K562 (cell line): ENCODE data around the gene KCNMB2. TPM values are rescaled to one million over a fixed set of nuclear protein-coding genes. Genes with fewer than 3 reads are reported as not detected.

Experiments
- ATAC-seq: fragments of 200-7000 bp; cut with Tn5 transposase; 3 replicates; pipeline ENCODE4 v1.9.1; 2020; ENCODE audit warnings: moderate library complexity
- BruUV-seq: library from RNA; stranded (reverse); fragments of 400-500 nt; replicated peaks from 2 replicates; lab custom pipeline; 2021; lab: Mats Ljungman, UMichigan
- CTCF ChIA-PET: fragments of 300-600 bp; formaldehyde crosslinking; extraction: SDS; loops from one replicate; lab custom pipeline; 2021; ENCODE audit warnings: low intra/inter-chr PET ratio; lab: Yijun Ruan, JAX
- POLR2A ChIA-PET: fragments of 300-600, 350-650 bp; sonication (Branson Sonifier 250); formaldehyde crosslinking; extraction: SDS; loops from one replicate; lab custom pipeline; 2021; ENCODE audit warnings: antibody characterized with exemption, inconsistent platforms; lab: Yijun Ruan, JAX
- DNase-seq, 4 experiments: peaks; one replicate each; pipeline versions ENCODE4 v3.0.0 to v3.0.0-alpha.2; 2011 to 2018; ENCODE audit warnings: low spot score in 3 of 4, mixed read lengths in 3 of 4; ENCODE audit errors: extremely low read depth in 1 of 4
- FAIRE-seq: peaks from 2 replicates; lab custom pipeline; 2011; peaks lifted over from hg19 to GRCh38; lab: Jason Lieb, UNC
- H2AFZ ChIP-seq: 2 replicates; pipeline ENCODE4 v1.6.0; 2011; ENCODE audit warnings: low read depth, low read length, control low read depth, inconsistent platforms
- H3K27ac ChIP-seq: fragments of 200-600 bp; 3 replicates; pipeline ENCODE4 v1.8.0; 2011; ENCODE audit warnings: low read depth, mild to moderate bottlenecking, control low read depth, inconsistent platforms, low read length, moderate library complexity, mixed read lengths; ENCODE audit errors: extremely low read depth
- H3K27me3 ChIP-seq, 2 experiments: fragments of 300-600 bp in 1 of 2; 2 replicates in 1 of 2; 3 replicates in 1 of 2; pipeline versions ENCODE4 v1.6.0 to v1.8.0; 2011; ENCODE audit warnings: inconsistent platforms in 2 of 2, low read length in 2 of 2, mild to moderate bottlenecking in 1 of 2, mixed read lengths in 1 of 2, moderate library complexity in 1 of 2; ENCODE audit not compliant: control insufficient read depth in 2 of 2, insufficient read depth in 2 of 2
- H3K36me3 ChIP-seq: fragments of 300-600 bp; 3 replicates; pipeline ENCODE4 v1.8.0; 2011; ENCODE audit warnings: mild to moderate bottlenecking, low read length, inconsistent platforms; ENCODE audit not compliant: control insufficient read depth, insufficient read depth
- H3K4me1 ChIP-seq, 2 experiments: fragments of 200-600 bp in 1 of 2; replicated peaks in 1 of 2; 2 replicates in 1 of 2; 3 replicates in 1 of 2; pipeline versions ENCODE4 v1.5.1 to v1.8.0; 2011; ENCODE audit warnings: inconsistent platforms in 2 of 2, low read length in 2 of 2, mild to moderate bottlenecking in 1 of 2, mixed read lengths in 1 of 2, moderate library complexity in 1 of 2; ENCODE audit not compliant: control insufficient read depth in 2 of 2, insufficient read depth in 2 of 2
- H3K4me2 ChIP-seq: 2 replicates; pipeline ENCODE4 v1.6.1; 2011; ENCODE audit warnings: low read length, control low read depth, inconsistent platforms, mixed read lengths; ENCODE audit not compliant: insufficient read depth
- H3K4me3 ChIP-seq: fragments of 200-600 bp; sonication (generic), shearing (Covaris generic); 2 replicates; pipeline ENCODE4 v1.5.1; 2016; ENCODE audit warnings: control low read depth, inconsistent platforms
- H3K79me2 ChIP-seq: fragments of 200-600 bp; 3 replicates; pipeline ENCODE4 v1.8.0; 2011; ENCODE audit warnings: low read length, inconsistent platforms; ENCODE audit not compliant: control insufficient read depth, insufficient read depth
- H3K9ac ChIP-seq, 2 experiments: 2 replicates each; pipeline versions ENCODE4 v1.6.0 to v1.6.1; 2011; ENCODE audit warnings: low read depth in 2 of 2, low read length in 2 of 2, control low read depth in 1 of 2, inconsistent platforms in 1 of 2, mild to moderate bottlenecking in 1 of 2, mixed read lengths in 1 of 2; ENCODE audit not compliant: insufficient read depth in 1 of 2
- H3K9me1 ChIP-seq: one replicate; pipeline ENCODE4 v1.6.0; 2011; ENCODE audit warnings: inconsistent platforms, mild to moderate bottlenecking, low read length, moderate library complexity; ENCODE audit not compliant: control insufficient read depth, insufficient read depth
- H3K9me3 ChIP-seq: replicated peaks from 2 replicates; pipeline ENCODE4 v1.5.1; 2011; ENCODE audit warnings: low read depth, low read length, inconsistent platforms; ENCODE audit not compliant: control insufficient read depth, insufficient read depth
- H4K20me1 ChIP-seq: replicated peaks from 2 replicates; pipeline ENCODE4 v1.6.1; 2011; ENCODE audit warnings: low read length, inconsistent platforms, mixed read lengths; ENCODE audit not compliant: control insufficient read depth, insufficient read depth
- ASH1L ChIP-seq: fragments of 450-650 bp; IDR thresholded peaks from 2 replicates; pipeline ENCODE4 v1.6.1; 2018; ENCODE audit warnings: borderline replicate concordance, mild to moderate bottlenecking, low read depth; ENCODE audit not compliant: partially characterized antibody
- FOXJ3 ChIP-seq: sonication (generic); formaldehyde crosslinking; IDR thresholded peaks from 2 replicates; pipeline ENCODE4 v1.4.0; 2020; ENCODE audit warnings: mild to moderate bottlenecking, missing genetic modification reagents
- MITF ChIP-seq: IDR thresholded peaks from 2 replicates; pipeline ENCODE4 v1.6.1; 2014; ENCODE audit warnings: antibody characterized with exemption
- PML ChIP-seq: IDR thresholded peaks from 2 replicates; pipeline ENCODE4 v1.6.1; 2012; ENCODE audit warnings: low read length, inconsistent platforms
- RBM22 ChIP-seq: fragments of 200-400 bp; formaldehyde crosslinking; IDR thresholded peaks from 2 replicates; pipeline ENCODE4 v1.6.1; 2018; ENCODE audit warnings: low read length, low read depth; ENCODE audit not compliant: poor library complexity, severe bottlenecking
- RHOXF2B ChIP-seq: fragments of 250-450 bp; sonication (Bioruptor Pico); conservative IDR thresholded peaks from 2 replicates; pipeline ENCODE4 v1.5.1; 2021
- SRSF7 ChIP-seq: fragments of 200-400 bp; formaldehyde crosslinking; optimal IDR thresholded peaks from 2 replicates; pipeline ENCODE3; 2017; ENCODE audit warnings: mild to moderate bottlenecking, low read depth, low read length
- WHSC1 ChIP-seq: IDR thresholded peaks from one replicate; pipeline ENCODE4 v1.6.1; 2012; ENCODE audit warnings: low read length, control low read depth, inconsistent platforms
- XRCC5 ChIP-seq: fragments of 200-400 bp; formaldehyde crosslinking; IDR thresholded peaks from 2 replicates; pipeline ENCODE4 v1.6.1; 2017; ENCODE audit warnings: low read depth, mild to moderate bottlenecking, low read length
- ZNF280B ChIP-seq: fragments of 250-450 bp; sonication (Bioruptor Pico); IDR thresholded peaks from 2 replicates; pipeline ENCODE4 v1.5.1; 2021; ENCODE audit warnings: mild to moderate bottlenecking
- ZNF518B ChIP-seq: fragments of 250-450 bp; sonication (Bioruptor Pico); IDR thresholded peaks from 2 replicates; pipeline ENCODE4 v1.5.0; 2021; ENCODE audit warnings: mild to moderate bottlenecking, moderate library complexity
- ZNF764 ChIP-seq: fragments of 250-450 bp; sonication (Bioruptor Pico); IDR thresholded peaks from 2 replicates; pipeline ENCODE4 v1.4.0; 2020; ENCODE audit warnings: low read depth, mild to moderate bottlenecking, moderate library complexity
- WGBS: fragments of 100-300 bp; shearing (Covaris generic); methylation state at CpG from one replicate; pipeline ENCODE4 v1.1.6; 2016; ENCODE audit warnings: low coverage, mixed read lengths; ENCODE audit not compliant: insufficient coverage; ENCODE audit errors: missing lambda C conversion rate; 5-methylcytosine and 5-hydroxymethylcytosine counted together
- in situ Hi-C: fragments of 300-500 bp; cut with MboI; formaldehyde crosslinking; loops from 4 replicates; pipeline ENCODE4 v1.15.0; 2018; ENCODE audit warnings: inconsistent platforms, mixed read lengths
- intact Hi-C: fragments of 100-400 bp; cut with micrococcal nuclease; formaldehyde crosslinking; loops from 2 replicates; pipeline ENCODE4 v1.14.2; 2022
- polyA plus RNA-seq, 8 experiments: library from polyadenylated mRNA; depleted of rRNA in 4 of 8; stranded (reverse) in 5 of 8; unstranded in 3 of 8; fragments of >200 nt; fragmentation: Nextera tagmentation in 2 of 8; fragmentation: Illumina TruSeq in 1 of 8; extraction: Ambion mirVana in 2 of 8; extraction: Trizol in 1 of 8; gene quantifications; 2 replicates each; pipeline versions ENCODE4 v1.2.1 to v1.2.3, GENCODE V29; 2011 to 2014; ENCODE audit warnings: inconsistent platforms in 1 of 8, missing spikeins in 1 of 8
- total RNA-seq, 7 experiments: library from RNA; depleted of rRNA in 6 of 7; stranded (reverse); fragments of >200 nt in 6 of 7; fragmentation: Illumina TruSeq in 2 of 7; extraction: Trizol in 2 of 7; gene quantifications; 2 replicates each; pipeline versions ENCODE4 v1.2.1 to v1.2.3, GENCODE V29; 2011 to 2021; ENCODE audit warnings: low replicate concordance in 1 of 7

KCNMB2 gene
- total and polyA plus RNA-seq, 9 of the 15 experiments (the other 6 are each of a cell fraction or from before 2014, with no cell fraction given), result 0.04 to 0.15 TPM; not detected in 7

GRCh38 chr3:178631950-178632349 lies 95.7 kb downstream of the KCNMB2 start (continued):
- TF ChIP-seq ZNF280B (CRISPR knock-in tag) (no peak), WHSC1 (no peak), FOXJ3 (CRISPR knock-in tag) (no peak), RHOXF2B (CRISPR knock-in tag) (no peak), ZNF518B (no peak)

GRCh38 chr3:178634975-178635374 lies 98.7 kb downstream of the KCNMB2 start:
- H3K9ac ChIP-seq, result no peak overlapping the region
- in situ Hi-C loops (no loop called here), intact Hi-C loops (no loop called here)
- H3K79me2 ChIP-seq, result no peaks in the 10 kb centered on the region
- H4K20me1 ChIP-seq, result no peaks in the 10 kb centered on the region
- H3K4me1 ChIP-seq, result no peaks in the 10 kb centered on the region
- FAIRE-seq (no peak), ATAC-seq (no peak), DNase-seq (no peak)
- TF ChIP-seq MITF (no peak), RBM22 (no peak), ASH1L (no peak), SRSF7 (no peak), XRCC5 (no peak), ZNF764 (CRISPR knock-in tag) (no peak), PML (no peak)
- ChIA-PET POLR2A (no interaction called here), CTCF (no interaction called here)
- no peaks in the 10 kb centered on the region for H3K9me3 ChIP-seq
- WGBS, result 0% methylated on average over 1 of the region's 1 CpG
- BruUV-seq, result no TSS peak
- no peaks in the 10 kb centered on the region for H3K27me3 ChIP-seq
- no peaks in the 10 kb centered on the region for H3K36me3 ChIP-seq
- no peak overlapping the region for H3K27ac ChIP-seq
- H3K9me1 ChIP-seq, result no peaks in the 10 kb centered on the region
- H3K4me2 ChIP-seq, result no peak overlapping the region
- H2AFZ ChIP-seq, result no peak overlapping the region
- no peak overlapping the region for H3K4me3 ChIP-seq
